Colonic mucosa (tissue), 4 donors: ENCODE measurements around the gene RNASEL. TPM values are rescaled to one million over a fixed set of nuclear protein-coding genes. Genes with fewer than 3 reads are reported as not detected.

Experiments used
- DNase-seq: peaks from one replicate; pipeline ENCODE4 v3.0.0-alpha.2; 2020
- H3K27ac ChIP-seq: fragments of 200-600 bp; one replicate; pipeline ENCODE4 v1.8.0; 2021
- H3K27me3 ChIP-seq: fragments of 200-600 bp; one replicate; pipeline ENCODE4 v1.8.0; 2021
- H3K36me3 ChIP-seq: fragments of 200-600 bp; one replicate; pipeline ENCODE4 v1.8.0; 2021
- H3K4me1 ChIP-seq: fragments of 200-600 bp; one replicate; pipeline ENCODE4 v1.8.0; 2021; ENCODE audit warnings: mild to moderate bottlenecking
- H3K4me3 ChIP-seq: fragments of 200-600 bp; one replicate; pipeline ENCODE4 v1.8.0; 2021
- H3K9ac ChIP-seq, 2 donors: one replicate each; pipeline ENCODE4 v1.7.0; 2013; ENCODE audit warnings: control low read depth in 2 of 2, low read depth in 2 of 2, low read length in 2 of 2
- H3K9me3 ChIP-seq: fragments of 200-600 bp; one replicate; pipeline ENCODE4 v1.8.0; 2021
- CTCF ChIP-seq: fragments of 200-600 bp; IDR thresholded peaks from one replicate; pipeline ENCODE4 v1.8.0; 2022; ENCODE audit warnings: antibody characterized with exemption, mild to moderate bottlenecking
- intact Hi-C: fragments of 100-400 bp; cut with DNase I; formaldehyde crosslinking; loops from one replicate; pipeline ENCODE4 v1.14.1; 2022
- total RNA-seq, 2 donors: library from RNA; stranded (reverse); fragmentation: NEBNext Ultra II Directional in 1 of 2; extraction: Animal tissue kit (Norgen Biotek cat#: 25700) in 1 of 2; gene quantifications; one replicate each; pipeline ENCODE4 v1.2.1, GENCODE V29; 2021
- donor health status: healthy.
- donor health status: DM: no; HTN: no; CAD: no.
- donor health status: DM: no; HTN: no; CAD: no.

The RNASEL gene
- total RNA-seq, 2 donors from 2014 or later, result 16.2 to 19.5 TPM

GRCh38 chr1:182575540-182576149, 13.4 kb downstream of the RNASEL start:
- Histone ChIP-seq H3K9me3 (no peaks in the 10 kb centered on the region), H3K9ac (no peak overlapping the region), H3K27ac (no peak overlapping the region), H3K27me3 (no peaks in the 10 kb centered on the region), H3K4me3 (no peak overlapping the region), H3K4me1 (peaks cover 3% of the 10 kb centered on the region), H3K36me3 (peaks cover 4% of the 10 kb centered on the region)
- peak; percentile 17 for DNase-seq
- no peak for TF ChIP-seq CTCF
- intact Hi-C loops, result no loop called here

- peak; percentile 2 for DNase-seq
- Histone ChIP-seq H3K9me3 (no peaks in the 10 kb centered on the region), H3K27ac (no peak overlapping the region), H3K4me1 (peaks cover 3% of the 10 kb centered on the region), H3K36me3 (peaks cover 4% of the 10 kb centered on the region), H3K9ac (no peak overlapping the region), H3K27me3 (no peaks in the 10 kb centered on the region), H3K4me3 (no peak overlapping the region)
- TF ChIP-seq CTCF, result no peak
- intact Hi-C loops, result no loop called here
Observed at GRCh38 chr1:182574156-182574555, 14.9 kb downstream of the RNASEL start.

GRCh38 chr1:182570611-182570970, 18.5 kb downstream of the RNASEL start:
- no peak for TF ChIP-seq CTCF
- DNase-seq, result no peak
- Histone ChIP-seq H3K36me3 (no peaks in the 10 kb centered on the region), H3K4me3 (no peak overlapping the region), H3K27ac (peak overlapping the region; percentile 21), H3K9ac (no peak overlapping the region), H3K27me3 (no peaks in the 10 kb centered on the region), H3K9me3 (no peaks in the 10 kb centered on the region), H3K4me1 (peaks cover under 1% of the 10 kb centered on the region)
- intact Hi-C loops, result no loop called here

GRCh38 chr1:182569939-182570610, 19.0 kb downstream of the RNASEL start:
- no peaks in the 10 kb centered on the region for H3K27me3 ChIP-seq
- peak overlapping the region; percentile 21 for H3K27ac ChIP-seq
- H3K4me3 ChIP-seq, result no peak overlapping the region
- no peaks in the 10 kb centered on the region for H3K36me3 ChIP-seq
- no peaks in the 10 kb centered on the region for H3K9me3 ChIP-seq
- no peak for DNase-seq
- intact Hi-C loops, result no loop called here
- H3K4me1 ChIP-seq, result no peaks in the 10 kb centered on the region
- TF ChIP-seq CTCF, result no peak
- no peak overlapping the region for H3K9ac ChIP-seq

GRCh38 chr1:182568647-182569284, 20.3 kb downstream of the RNASEL start:
- intact Hi-C loops, result no loop called here
- no peak for TF ChIP-seq CTCF
- peak; percentile 1 for DNase-seq
- H3K27ac ChIP-seq, result no peak overlapping the region
- H3K4me3 ChIP-seq, result no peak overlapping the region
- H3K27me3 ChIP-seq, result no peaks in the 10 kb centered on the region
- no peaks in the 10 kb centered on the region for H3K4me1 ChIP-seq
- no peaks in the 10 kb centered on the region for H3K9me3 ChIP-seq
- no peak overlapping the region for H3K9ac ChIP-seq
- H3K36me3 ChIP-seq, result no peaks in the 10 kb centered on the region
